Measurements from ENCODE around the gene FHDC1.

DNA sequence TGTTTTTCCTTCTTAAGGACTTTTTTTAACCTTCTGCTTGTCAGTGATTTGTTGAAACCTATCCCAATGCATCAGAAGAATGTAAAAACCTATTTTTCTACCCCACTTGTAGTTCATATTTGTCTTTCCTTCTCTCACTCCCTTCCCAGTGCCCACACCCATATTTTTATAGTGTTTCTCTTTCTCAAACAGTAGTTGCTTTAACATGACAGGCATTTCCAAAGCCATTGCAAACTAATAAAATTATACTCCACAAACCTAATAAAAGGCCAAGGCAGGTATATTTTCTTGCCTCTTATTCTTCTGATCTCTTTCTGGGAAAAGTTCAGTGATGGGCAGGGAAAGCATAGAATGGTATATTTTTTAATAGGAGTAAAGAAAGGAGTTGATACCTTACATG is 35.7 kb upstream of the FHDC1 start:
- TF ChIP-seq, protein P1, sequence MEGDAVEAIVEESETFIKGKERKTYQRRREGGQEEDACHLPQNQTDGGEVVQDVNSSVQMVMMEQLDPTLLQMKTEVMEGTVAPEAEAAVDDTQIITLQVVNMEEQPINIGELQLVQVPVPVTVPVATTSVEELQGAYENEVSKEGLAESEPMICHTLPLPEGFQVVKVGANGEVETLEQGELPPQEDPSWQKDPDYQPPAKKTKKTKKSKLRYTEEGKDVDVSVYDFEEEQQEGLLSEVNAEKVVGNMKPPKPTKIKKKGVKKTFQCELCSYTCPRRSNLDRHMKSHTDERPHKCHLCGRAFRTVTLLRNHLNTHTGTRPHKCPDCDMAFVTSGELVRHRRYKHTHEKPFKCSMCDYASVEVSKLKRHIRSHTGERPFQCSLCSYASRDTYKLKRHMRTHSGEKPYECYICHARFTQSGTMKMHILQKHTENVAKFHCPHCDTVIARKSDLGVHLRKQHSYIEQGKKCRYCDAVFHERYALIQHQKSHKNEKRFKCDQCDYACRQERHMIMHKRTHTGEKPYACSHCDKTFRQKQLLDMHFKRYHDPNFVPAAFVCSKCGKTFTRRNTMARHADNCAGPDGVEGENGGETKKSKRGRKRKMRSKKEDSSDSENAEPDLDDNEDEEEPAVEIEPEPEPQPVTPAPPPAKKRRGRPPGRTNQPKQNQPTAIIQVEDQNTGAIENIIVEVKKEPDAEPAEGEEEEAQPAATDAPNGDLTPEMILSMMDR (IDR thresholded peaks at IDR 0.05), result no peak
- TF ChIP-seq POLR2A (IDR thresholded peaks at IDR 0.05) (no peak), POLR2AphosphoS5 (IDR thresholded peaks at IDR 0.05) (no peak)
